Lung (tissue), 12 donors: Measurements from ENCODE around the gene ATF6B. TPM values are rescaled to one million over a fixed set of nuclear protein-coding genes. Genes with fewer than 3 reads are reported as not detected.

Source experiments
- ATAC-seq: fragments of 200-7000 bp; cut with Tn5 transposase; one replicate; pipeline ENCODE4 v1.9.1; 2020; ENCODE audit warnings: moderate number of reproducible peaks; ENCODE audit not compliant: insufficient read depth, low FRiP score
- DNase-seq, 3 donors: peaks; one replicate each; pipeline ENCODE4 v3.0.0-alpha.2; 2013 to 2017
- H3K27ac ChIP-seq, 2 donors: one replicate each; pipeline ENCODE4 v1.5.1; 2013; ENCODE audit warnings: mild to moderate bottlenecking in 2 of 2, moderate library complexity in 2 of 2, control low read depth in 1 of 2, inconsistent platforms in 1 of 2, low read depth in 1 of 2, low read length in 1 of 2
- H3K27me3 ChIP-seq, 3 donors: one replicate each; pipeline ENCODE4 v1.5.1; 2013; ENCODE audit warnings: low read length in 2 of 3; ENCODE audit not compliant: control insufficient read depth in 3 of 3, insufficient read depth in 3 of 3
- H3K36me3 ChIP-seq, 4 donors: one replicate each; pipeline ENCODE4 v1.5.1; 2013; ENCODE audit warnings: low read length in 4 of 4, mild to moderate bottlenecking in 1 of 4, moderate library complexity in 1 of 4; ENCODE audit not compliant: control insufficient read depth in 4 of 4, insufficient read depth in 4 of 4
- H3K4me1 ChIP-seq, 5 donors: one replicate each; pipeline ENCODE4 v1.5.1; 2013; ENCODE audit warnings: low read length in 5 of 5, mild to moderate bottlenecking in 2 of 5, moderate library complexity in 1 of 5; ENCODE audit not compliant: control insufficient read depth in 5 of 5, insufficient read depth in 5 of 5
- H3K4me3 ChIP-seq: one replicate; pipeline ENCODE4 v1.5.1; 2013; ENCODE audit warnings: mild to moderate bottlenecking, control low read depth, moderate library complexity
- H3K9ac ChIP-seq, 2 donors: one replicate each; pipeline ENCODE4 v1.5.1; 2013; ENCODE audit warnings: low read length in 2 of 2, control low read depth in 1 of 2; ENCODE audit not compliant: insufficient read depth in 1 of 2
- H3K9me3 ChIP-seq, 4 donors: one replicate each; pipeline ENCODE4 v1.5.1; 2013; ENCODE audit warnings: low read length in 3 of 4, mild to moderate bottlenecking in 1 of 4, moderate library complexity in 1 of 4; ENCODE audit not compliant: control insufficient read depth in 4 of 4, insufficient read depth in 3 of 4
- CTCF ChIP-seq: IDR thresholded peaks from 2 replicates; pipeline ENCODE4 v1.5.1; 2012; ENCODE audit warnings: mild to moderate bottlenecking; ENCODE audit errors: control extremely low read depth, extremely low read depth
- WGBS, 2 donors: extraction: QIAGEN DNeasy Blood & Tissue Kit; methylation state at CpG; one replicate each; pipeline ENCODE4 v1.1.7; 2013; 5-methylcytosine and 5-hydroxymethylcytosine counted together
- polyA plus RNA-seq, 2 donors: library from polyadenylated mRNA; stranded (reverse); fragments of 200-250 nt; gene quantifications; one replicate each; pipeline ENCODE4 v1.2.1, GENCODE V29; 2013
- total RNA-seq, 2 donors: library from RNA; depleted of rRNA in 1 of 2; stranded (reverse); fragments of >200 nt in 1 of 2; gene quantifications; one replicate each; pipeline ENCODE4 v1.2.1, GENCODE V29; 2014 to 2021
- donor health status: control.
- donor health status: control.
- donor health status: Bipolar disorder and iron deficiency.
- donor health status: healthy.
- donor health status: DM: yes; HTN: yes; CAD: no.

Gene ATF6B
- total and polyA plus RNA-seq, 4 donors = 50.1 to 101 (median 62.4) TPM

- peaks cover 0 to 48% (median 20%) of the 10 kb centered on the region in 5 donors for H3K4me1 ChIP-seq
- peaks cover 0 to 5% (median 0%) of the 10 kb centered on the region in 4 donors for H3K9me3 ChIP-seq
- peaks cover 0 to 26% (median 0%) of the 10 kb centered on the region in 4 donors for H3K36me3 ChIP-seq
- peaks cover 4 to 37% (median 10%) of the 10 kb centered on the region in 3 donors for H3K27me3 ChIP-seq
- H3K4me3 ChIP-seq = no peak overlapping the region
- no peak overlapping the region for H3K9ac ChIP-seq
- WGBS, 2 donors = 34 to 47% methylated on average over 89 to 90 of the region's 90 CpGs
- ATAC-seq (no peak), DNase-seq (peak; percentile 37 to 59 (median 47))
- H3K27ac ChIP-seq = peak overlapping the region in 1 of 2 donors; percentile 26
- TF ChIP-seq CTCF = no peak
These were observed 31.4 kb downstream of the ATF6B start for GRCh38 chr6:32096394-32097258.

- H3K9ac ChIP-seq = no peak overlapping the region
- H3K27ac ChIP-seq = peak overlapping the region in 1 of 2 donors; percentile 54
- H3K4me1 ChIP-seq = peaks cover 0 to 50% (median 20%) of the 10 kb centered on the region in 5 donors
- DNase-seq = no peak
- H3K36me3 ChIP-seq = peaks cover 0 to 26% (median 0%) of the 10 kb centered on the region in 4 donors
- peaks cover 0 to 5% (median 0%) of the 10 kb centered on the region in 4 donors for H3K9me3 ChIP-seq
- no peak overlapping the region for H3K4me3 ChIP-seq
- WGBS, 2 donors = 54% methylated on average over 33 to 36 of the region's 36 CpGs
- peaks cover 4 to 37% (median 10%) of the 10 kb centered on the region in 3 donors for H3K27me3 ChIP-seq
- no peak for ATAC-seq
- TF ChIP-seq CTCF = no peak
These were observed 32.0 kb downstream of the ATF6B start for GRCh38 chr6:32096087-32096393.

GRCh38 chr6:32095338-32096086 lies 32.5 kb downstream of the ATF6B start:
- peaks cover 0 to 50% (median 20%) of the 10 kb centered on the region in 5 donors for H3K4me1 ChIP-seq
- WGBS, 2 donors = 81 to 83% methylated on average over 30 of the region's 30 CpGs
- peaks cover 4 to 37% (median 10%) of the 10 kb centered on the region in 3 donors for H3K27me3 ChIP-seq
- H3K9ac ChIP-seq = no peak overlapping the region
- H3K36me3 ChIP-seq = peaks cover 0 to 26% (median 0%) of the 10 kb centered on the region in 4 donors
- H3K4me3 ChIP-seq = no peak overlapping the region
- no peak for TF ChIP-seq CTCF
- no peak for ATAC-seq
- DNase-seq = no peak
- peaks cover 0 to 5% (median 0%) of the 10 kb centered on the region in 4 donors for H3K9me3 ChIP-seq
- H3K27ac ChIP-seq = peak overlapping the region in 1 of 2 donors; percentile 54
